SJCRH30 (cell line): ENCODE measurements around the gene TAS2R43. TPM values are rescaled to one million over a fixed set of nuclear protein-coding genes. Genes with fewer than 3 reads are reported as not detected.
"Not testable (repeated sequence)": the region's sequence is repeated elsewhere in the genome, so short reads cannot be mapped to it uniquely, and the experiment has no call there.

Experiments
- DNase-seq, 2 experiments: peaks; one replicate each; pipeline ENCODE4 v3.0.0-alpha.2; 2015 to 2020
- H3K27ac ChIP-seq: fragments of 250-450 bp; sonication (Bioruptor Pico); 2 replicates; pipeline ENCODE4 v1.5.1; 2020; ENCODE audit warnings: mild to moderate bottlenecking, moderate library complexity
- H3K27me3 ChIP-seq: fragments of 250-450 bp; sonication (Bioruptor Pico); 2 replicates; pipeline ENCODE4 v1.5.1; 2020; ENCODE audit warnings: mild to moderate bottlenecking, moderate library complexity
- H3K36me3 ChIP-seq: fragments of 250-450 bp; sonication (Bioruptor Pico); 2 replicates; pipeline ENCODE4 v1.5.1; 2020; ENCODE audit warnings: mild to moderate bottlenecking, moderate library complexity
- H3K4me1 ChIP-seq: fragments of 250-450 bp; sonication (Bioruptor Pico); 2 replicates; pipeline ENCODE4 v1.5.1; 2020; ENCODE audit warnings: mild to moderate bottlenecking, moderate library complexity
- H3K4me3 ChIP-seq: fragments of 250-450 bp; sonication (Bioruptor Pico); 2 replicates; pipeline ENCODE4 v1.5.1; 2020; ENCODE audit warnings: mild to moderate bottlenecking, moderate library complexity
- H3K9me3 ChIP-seq: fragments of 250-450 bp; sonication (Bioruptor Pico); replicated peaks from 2 replicates; pipeline ENCODE4 v1.5.1; 2020; ENCODE audit warnings: mild to moderate bottlenecking, moderate library complexity
- total RNA-seq: library from RNA; depleted of rRNA; stranded (reverse); fragments of >200 nt; shearing (Covaris generic); gene quantifications from 2 replicates; pipeline ENCODE4 v1.2.3, GENCODE V29; 2014

TAS2R43 gene
- total RNA-seq, 1 experiment from 2014 or later = 0.97 TPM

DNA sequence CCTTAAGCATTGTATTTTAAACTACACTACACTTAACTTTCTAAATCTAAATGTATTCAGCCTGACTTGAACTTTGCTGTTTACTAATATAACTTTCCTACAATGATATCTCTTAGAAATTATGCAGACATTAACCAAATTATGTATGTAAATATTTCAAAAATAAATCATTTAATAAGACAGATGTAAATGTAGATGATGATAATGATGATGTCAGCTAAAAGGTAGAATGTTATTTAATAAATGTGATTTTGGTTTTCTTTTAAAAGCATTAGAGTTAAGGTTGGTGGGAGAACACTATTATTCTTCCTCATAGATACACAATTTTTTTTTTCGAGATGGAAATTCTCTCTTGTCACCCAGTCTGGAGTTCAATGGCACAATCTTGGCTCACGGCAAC lies 10.1 kb downstream of the TAS2R43 start:
- DNase-seq = no peak
- H3K4me1 ChIP-seq = no peaks in the 10 kb centered on the region
- peaks cover 4% of the 10 kb centered on the region; the same call in 1 of the 2 replicates for H3K9me3 ChIP-seq
- no peaks in the 10 kb centered on the region for H3K36me3 ChIP-seq
- no peaks in the 10 kb centered on the region for H3K27me3 ChIP-seq
- no peak overlapping the region for H3K27ac ChIP-seq
- H3K4me3 ChIP-seq = no peak overlapping the region

DNA sequence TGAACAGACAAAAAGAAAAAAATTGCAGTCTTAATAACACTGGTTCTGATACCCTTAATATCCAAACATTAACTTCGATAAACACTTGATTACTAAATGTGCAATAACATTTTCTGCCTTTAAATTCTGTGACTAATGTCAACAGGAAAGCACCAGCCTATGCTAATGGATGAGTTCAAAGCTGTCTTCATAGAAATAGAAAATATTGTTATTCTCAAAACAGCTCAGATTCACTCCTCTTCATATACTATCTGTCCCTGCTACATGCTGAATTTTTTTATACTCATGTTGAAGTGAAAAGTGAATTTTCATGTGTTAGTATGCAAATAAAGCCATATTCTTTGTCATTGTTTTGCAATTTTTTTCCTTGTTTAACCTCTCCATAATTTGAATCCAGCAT lies 13.9 kb downstream of the TAS2R43 start:
- H3K27ac ChIP-seq = no peak overlapping the region
- H3K9me3 ChIP-seq = peaks cover 4% of the 10 kb centered on the region; the same call in 1 of the 2 replicates
- no peak for DNase-seq
- H3K4me3 ChIP-seq = no peak overlapping the region
- no peaks in the 10 kb centered on the region for H3K4me1 ChIP-seq
- H3K27me3 ChIP-seq = no peaks in the 10 kb centered on the region
- H3K36me3 ChIP-seq = no peaks in the 10 kb centered on the region

DNA sequence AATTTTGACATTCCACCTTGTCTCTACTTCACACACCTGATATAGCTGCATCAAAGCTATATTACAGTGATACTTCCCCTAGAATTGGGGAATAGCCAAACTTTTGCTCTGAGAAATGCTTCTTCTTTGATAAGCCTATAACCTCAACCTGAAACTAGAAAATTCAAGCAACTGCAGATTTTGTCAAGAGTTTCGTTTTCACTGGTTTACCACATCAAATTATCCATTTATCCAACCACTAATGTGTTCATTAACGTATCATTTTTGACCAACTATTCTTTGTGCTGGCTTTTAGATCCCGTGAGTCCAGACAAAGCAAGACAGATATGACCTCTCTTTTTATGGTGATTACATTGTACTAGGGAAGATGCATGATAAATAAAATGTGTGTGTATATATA lies 16.5 kb downstream of the TAS2R43 start:
- no peaks in the 10 kb centered on the region for H3K36me3 ChIP-seq
- DNase-seq = no peak
- H3K27me3 ChIP-seq = no peaks in the 10 kb centered on the region
- H3K4me3 ChIP-seq = no peak overlapping the region
- H3K4me1 ChIP-seq = no peaks in the 10 kb centered on the region
- H3K27ac ChIP-seq = no peak overlapping the region
- no peaks in the 10 kb centered on the region for H3K9me3 ChIP-seq

DNA sequence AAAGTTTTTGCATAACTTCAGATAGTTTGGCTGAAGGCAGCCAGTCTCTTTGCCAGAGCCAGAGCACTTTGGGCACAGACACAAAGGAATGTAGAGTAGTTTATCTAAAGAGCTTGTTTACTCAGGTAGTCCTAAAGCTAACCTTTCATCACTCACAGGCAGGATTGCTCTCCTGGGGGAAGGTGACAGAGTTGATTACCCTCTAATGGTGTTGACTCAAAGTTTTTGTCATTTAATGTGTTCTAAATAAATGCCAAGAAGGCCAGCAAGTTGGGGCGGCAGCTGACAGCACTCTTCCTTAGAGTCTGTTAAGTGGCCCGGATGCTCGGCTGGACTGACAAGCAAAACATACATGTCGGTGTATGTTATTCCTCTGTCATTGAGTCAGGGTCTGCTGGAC lies 20.7 kb downstream of the TAS2R43 start:
- H3K4me1 ChIP-seq = no peaks in the 10 kb centered on the region
- no peak overlapping the region for H3K4me3 ChIP-seq
- no peak overlapping the region for H3K27ac ChIP-seq
- H3K36me3 ChIP-seq = no peaks in the 10 kb centered on the region
- DNase-seq = no peak
- no peaks in the 10 kb centered on the region for H3K9me3 ChIP-seq
- no peaks in the 10 kb centered on the region for H3K27me3 ChIP-seq

DNA sequence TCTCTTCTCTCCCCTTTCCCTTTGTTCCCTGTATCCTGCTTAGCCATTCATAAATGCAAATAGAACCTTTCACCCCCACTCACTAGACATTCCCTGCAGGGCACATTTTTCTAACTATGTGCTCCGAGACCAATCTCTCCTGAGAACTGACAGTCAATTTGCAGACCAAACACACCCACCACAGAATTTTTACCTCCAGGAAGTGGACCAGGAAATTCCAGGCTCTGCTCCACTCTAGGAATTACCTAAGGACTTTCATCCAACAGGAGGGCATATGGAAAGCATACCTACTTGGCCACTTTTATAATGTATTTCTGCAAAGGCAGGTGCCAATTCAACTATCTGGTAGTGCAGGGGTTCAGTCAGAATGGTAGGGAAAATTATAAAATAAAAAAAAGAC lies 21.1 kb downstream of the TAS2R43 start:
- H3K27me3 ChIP-seq = no peaks in the 10 kb centered on the region
- no peaks in the 10 kb centered on the region for H3K9me3 ChIP-seq
- no peak for DNase-seq
- H3K27ac ChIP-seq = no peak overlapping the region
- H3K4me3 ChIP-seq = no peak overlapping the region
- H3K4me1 ChIP-seq = no peaks in the 10 kb centered on the region
- no peaks in the 10 kb centered on the region for H3K36me3 ChIP-seq

DNA sequence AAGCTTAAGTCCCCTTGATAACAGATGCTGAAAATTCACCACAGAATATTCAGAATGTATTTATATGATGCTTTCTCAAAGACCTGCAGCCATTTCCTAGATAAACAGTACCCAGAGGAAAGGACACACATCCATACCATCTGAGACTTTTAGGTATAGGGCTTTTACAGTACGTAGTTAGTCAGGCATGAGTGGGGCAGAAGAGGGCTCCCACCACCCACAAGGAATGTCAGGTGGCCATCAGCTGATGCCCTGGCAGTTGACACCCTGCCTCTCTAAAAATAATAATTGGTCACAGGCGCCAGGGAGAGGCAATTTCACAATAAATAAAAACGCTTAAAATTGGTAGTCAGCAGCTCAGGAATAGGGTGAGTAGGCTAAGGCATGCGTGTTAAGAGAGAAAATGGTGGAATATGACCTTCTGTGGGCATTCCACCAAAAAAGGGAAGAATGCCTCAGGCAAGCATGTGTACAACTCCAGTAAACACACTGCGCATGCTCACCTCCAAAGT lies 22.2 kb downstream of the TAS2R43 start:
- no peaks in the 10 kb centered on the region for H3K9me3 ChIP-seq
- no peak for DNase-seq
- H3K27ac ChIP-seq = no peak overlapping the region
- no peak overlapping the region for H3K4me3 ChIP-seq
- H3K4me1 ChIP-seq = no peaks in the 10 kb centered on the region
- no peaks in the 10 kb centered on the region for H3K36me3 ChIP-seq
- no peaks in the 10 kb centered on the region for H3K27me3 ChIP-seq

DNA sequence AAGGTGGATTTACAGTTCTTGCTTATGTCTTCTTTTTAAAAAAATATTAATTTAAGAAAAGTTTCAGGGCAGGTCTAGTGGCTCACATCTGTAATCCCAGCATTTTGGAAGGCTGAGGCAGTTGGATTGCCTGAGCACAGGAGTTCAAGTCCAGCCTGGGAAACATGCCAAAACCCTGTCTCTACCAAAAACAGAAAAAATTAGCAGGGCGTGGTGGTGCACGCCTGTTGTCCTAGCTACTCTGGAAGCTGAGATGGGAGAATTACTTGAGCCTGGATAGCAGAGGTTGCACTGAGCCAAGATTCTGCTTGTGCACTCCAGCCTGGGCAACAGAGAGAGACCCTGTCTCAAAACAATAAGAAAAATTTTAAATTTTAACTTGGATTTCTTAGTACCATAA lies 24.6 kb downstream of the TAS2R43 start:
- H3K27me3 ChIP-seq = no peaks in the 10 kb centered on the region
- H3K4me1 ChIP-seq = no peaks in the 10 kb centered on the region
- H3K4me3 ChIP-seq = no peak overlapping the region
- H3K36me3 ChIP-seq = no peaks in the 10 kb centered on the region
- H3K27ac ChIP-seq = no peak overlapping the region
- H3K9me3 ChIP-seq = no peaks in the 10 kb centered on the region
- DNase-seq = peak; percentile 2 to 7

DNA sequence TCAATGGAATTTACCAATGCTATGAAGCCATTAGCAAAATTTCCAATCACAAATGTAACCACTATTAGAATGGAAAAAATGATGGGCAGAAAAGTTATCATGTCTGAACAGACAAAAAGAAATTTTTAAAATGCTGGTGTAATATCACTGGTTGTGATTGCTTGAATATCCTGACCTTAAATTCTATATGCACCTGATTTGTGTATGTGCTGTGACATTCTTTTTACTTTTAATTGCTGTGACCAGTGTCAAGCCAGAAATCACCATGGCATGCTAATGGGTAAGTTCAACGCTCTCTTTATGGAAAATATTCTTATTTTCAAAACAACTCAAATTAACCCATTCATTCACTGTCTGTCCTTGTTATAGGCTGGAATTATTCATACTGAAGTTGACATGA lies 29.9 kb downstream of the TAS2R43 start, which contains the start of gene TAS2R46:
Gene TAS2R46 (minus strand): TSS at position 101 of the 400 bp plus-strand sequence. CDS start 0 bp downstream, at position 101.
- not testable (repeated sequence) for H3K4me3 ChIP-seq, H3K36me3 ChIP-seq, DNase-seq, H3K4me1 ChIP-seq, H3K9me3 ChIP-seq, H3K27me3 ChIP-seq, H3K27ac ChIP-seq

DNA sequence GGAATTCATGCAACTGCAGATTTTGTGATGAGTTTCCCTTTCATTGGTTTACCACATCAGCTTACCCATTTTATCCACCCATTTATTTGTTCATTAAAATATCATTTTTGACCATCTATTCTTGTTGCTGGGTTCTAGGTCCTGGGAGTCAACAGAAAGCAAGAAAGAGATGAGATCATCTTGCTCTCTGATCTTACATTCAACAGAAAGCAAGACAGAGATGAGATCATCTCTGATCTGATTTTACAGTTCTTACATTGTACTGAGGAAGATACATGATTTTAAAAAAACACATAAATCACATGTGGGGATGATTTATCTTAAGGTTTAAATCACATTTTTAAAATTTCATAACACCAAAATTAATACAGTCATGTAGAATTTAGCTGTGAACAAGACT lies 32.3 kb downstream of the TAS2R43 start:
- H3K4me3 ChIP-seq = no peak overlapping the region

DNA sequence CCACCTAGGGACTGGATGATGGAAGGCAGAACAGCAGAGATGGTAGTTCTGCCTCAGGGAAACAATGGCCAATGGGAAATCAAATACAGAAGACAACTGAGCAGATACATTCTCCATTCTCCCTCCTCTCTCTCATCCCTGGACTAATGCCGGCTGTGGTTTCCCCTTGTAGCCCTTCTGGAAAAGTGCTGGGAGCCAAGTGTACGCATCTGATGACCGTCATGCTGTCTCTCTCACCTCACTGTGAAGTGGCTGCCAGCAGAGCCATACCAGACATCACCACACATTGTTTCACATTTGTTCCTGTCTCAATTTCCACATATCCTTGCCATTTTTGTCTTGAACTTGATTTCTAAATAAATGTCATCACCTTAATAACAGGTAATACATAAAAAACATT lies 33.1 kb downstream of the TAS2R43 start:
- no peaks in the 10 kb centered on the region for H3K36me3 ChIP-seq
- H3K9me3 ChIP-seq = no peaks in the 10 kb centered on the region
- H3K4me3 ChIP-seq = no peak overlapping the region
- no peak for DNase-seq
- no peaks in the 10 kb centered on the region for H3K27me3 ChIP-seq
- no peak overlapping the region for H3K27ac ChIP-seq
- no peaks in the 10 kb centered on the region for H3K4me1 ChIP-seq

More for the DNA sequence above, 32.3 kb downstream of the TAS2R43 start:
- DNase-seq = no peak
- H3K9me3 ChIP-seq = no peaks in the 10 kb centered on the region
- no peak overlapping the region for H3K27ac ChIP-seq
- H3K36me3 ChIP-seq = no peaks in the 10 kb centered on the region
- H3K4me1 ChIP-seq = no peaks in the 10 kb centered on the region
- no peaks in the 10 kb centered on the region for H3K27me3 ChIP-seq

DNA sequence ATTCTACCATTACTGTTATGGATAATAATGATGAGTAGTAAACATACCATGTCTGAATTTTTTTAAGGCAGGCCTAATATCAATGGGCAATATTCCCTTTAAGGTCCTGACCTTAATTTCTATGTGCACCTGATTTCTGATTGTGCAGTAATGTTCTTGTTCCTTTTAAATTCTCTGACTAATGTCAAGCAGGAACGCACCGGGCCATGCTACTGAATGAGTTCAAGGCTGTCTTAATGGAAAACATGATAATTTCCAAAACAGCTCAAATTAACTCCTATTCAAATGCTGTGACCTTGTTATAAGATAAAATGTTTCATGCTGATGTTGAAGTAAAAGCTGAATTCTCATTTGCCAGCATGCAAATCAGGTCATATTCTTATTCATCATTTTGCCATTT lies 36.8 kb downstream of the TAS2R43 start:
- no peak overlapping the region for H3K4me3 ChIP-seq
- H3K27ac ChIP-seq = no peak overlapping the region
- no peaks in the 10 kb centered on the region for H3K4me1 ChIP-seq
- no peak for DNase-seq
- no peaks in the 10 kb centered on the region for H3K27me3 ChIP-seq
- 0 out of 2 replicates have a peak, but pooled peaks cover 6% of the 10 kb centered on the region for H3K36me3 ChIP-seq
- 0 out of 2 replicates have a peak, but pooled peaks cover 3% of the 10 kb centered on the region for H3K9me3 ChIP-seq

DNA sequence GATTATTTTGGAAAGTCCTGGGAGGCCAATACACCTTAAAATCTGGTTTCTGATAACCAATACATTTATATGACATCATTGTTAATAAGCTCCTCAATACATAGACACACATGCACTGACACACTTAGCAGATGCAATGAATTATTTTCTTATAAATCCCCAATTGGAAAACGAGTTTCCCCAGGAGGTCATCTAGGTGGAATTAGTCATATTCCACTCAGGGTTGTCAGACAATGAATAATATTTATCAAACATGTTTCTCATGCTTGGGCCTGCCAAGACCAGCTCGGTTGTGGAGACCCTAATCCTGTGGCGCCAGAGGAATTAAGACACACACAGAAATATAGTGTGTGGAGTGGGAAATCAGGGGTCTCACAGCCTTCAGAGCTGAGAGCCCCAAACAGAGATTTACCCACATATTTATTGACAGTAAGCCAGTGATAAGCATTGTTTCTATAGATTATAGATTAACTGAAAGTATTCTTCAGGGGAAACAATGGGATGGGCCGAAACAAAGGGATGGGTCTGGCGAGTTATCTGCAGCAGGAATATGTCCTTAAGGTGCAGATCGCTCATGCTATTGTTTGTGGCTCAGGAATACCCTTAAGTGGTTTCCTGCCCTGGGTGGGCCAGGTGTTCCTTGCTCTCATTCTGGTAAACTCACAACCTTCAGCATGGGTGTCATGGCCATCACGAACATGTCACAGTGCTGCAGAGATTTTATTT lies 42.1 kb downstream of the TAS2R43 start:
- H3K27me3 ChIP-seq, H3K9me3 ChIP-seq, DNase-seq, H3K4me1 ChIP-seq, H3K27ac ChIP-seq, H3K4me3 ChIP-seq: not testable (repeated sequence)
- H3K36me3 ChIP-seq = 0 out of 2 replicates have a peak, but pooled peaks cover 11% of the 10 kb centered on the region

DNA sequence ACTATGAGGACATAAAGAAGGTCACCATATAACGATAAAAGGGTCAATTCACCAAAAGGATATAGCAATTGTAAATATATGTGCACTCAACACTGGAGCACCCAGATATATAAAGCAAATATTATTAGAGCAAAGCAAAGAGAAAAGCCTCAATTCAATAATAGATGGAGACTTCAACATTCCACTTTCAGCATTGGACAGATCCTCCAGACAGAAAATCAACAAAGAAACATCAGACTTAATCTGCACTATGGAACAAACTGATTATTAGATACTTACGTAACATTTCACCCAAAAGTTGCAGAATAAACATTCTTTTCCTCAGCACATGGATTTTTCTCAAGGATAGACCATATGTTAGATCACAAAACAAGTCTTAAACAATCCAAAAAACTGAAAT lies 50.7 kb downstream of the TAS2R43 start:
- not testable (repeated sequence) for H3K9me3 ChIP-seq

More for the DNA sequence above, 50.7 kb downstream of the TAS2R43 start:
- not testable (repeated sequence) for H3K27me3 ChIP-seq, H3K4me3 ChIP-seq, H3K4me1 ChIP-seq, H3K36me3 ChIP-seq, H3K27ac ChIP-seq, DNase-seq
